HEK293 (cell line): ENCODE measurements around the gene DHX57.

Experiments used
- ZNF416 ChIP-seq: fragments of 450-650 bp; formaldehyde crosslinking; IDR thresholded peaks from 2 replicates; pipeline ENCODE4 v1.5.1; 2016; ENCODE audit warnings: missing biosample characterization, missing genetic modification characterization
- TF ChIP-seq, protein P1 (sequence below): sonication (generic); formaldehyde crosslinking; IDR thresholded peaks from 2 replicates; pipeline ENCODE4 v1.8.1; 2022; ENCODE audit warnings: mild to moderate bottlenecking, moderate library complexity, missing genetic modification reagents
- TF ChIP-seq, protein P2 (sequence below): fragments of 450-650 bp; IDR thresholded peaks from 2 replicates; pipeline ENCODE4 v1.5.1; 2018; ENCODE audit warnings: missing biosample characterization, mild to moderate bottlenecking, missing genetic modification characterization

DNA sequence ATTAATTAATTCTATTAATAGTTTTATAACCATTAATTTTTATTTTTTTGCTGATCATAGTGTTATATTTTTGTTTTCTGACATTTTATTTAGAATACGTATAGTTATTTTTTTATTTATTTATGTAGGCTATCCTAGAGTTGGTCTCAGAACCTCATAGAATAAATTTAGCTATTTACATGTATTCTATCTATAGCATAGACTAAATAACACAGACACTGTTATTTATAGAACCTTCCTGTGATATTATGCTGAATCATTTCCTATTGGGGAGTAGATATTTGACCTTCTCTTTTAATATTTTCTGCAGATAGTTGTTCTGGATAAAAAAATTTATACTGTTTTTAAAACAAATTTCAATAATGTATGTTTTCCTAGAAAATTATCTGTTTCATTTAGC, 34.1 kb upstream of the DHX57 start:
- TF ChIP-seq, protein P1, sequence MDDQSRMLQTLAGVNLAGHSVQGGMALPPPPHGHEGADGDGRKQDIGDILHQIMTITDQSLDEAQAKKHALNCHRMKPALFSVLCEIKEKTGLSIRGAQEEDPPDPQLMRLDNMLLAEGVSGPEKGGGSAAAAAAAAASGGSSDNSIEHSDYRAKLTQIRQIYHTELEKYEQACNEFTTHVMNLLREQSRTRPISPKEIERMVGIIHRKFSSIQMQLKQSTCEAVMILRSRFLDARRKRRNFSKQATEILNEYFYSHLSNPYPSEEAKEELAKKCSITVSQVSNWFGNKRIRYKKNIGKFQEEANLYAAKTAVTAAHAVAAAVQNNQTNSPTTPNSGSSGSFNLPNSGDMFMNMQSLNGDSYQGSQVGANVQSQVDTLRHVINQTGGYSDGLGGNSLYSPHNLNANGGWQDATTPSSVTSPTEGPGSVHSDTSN = no peak
- TF ChIP-seq, protein P2, sequence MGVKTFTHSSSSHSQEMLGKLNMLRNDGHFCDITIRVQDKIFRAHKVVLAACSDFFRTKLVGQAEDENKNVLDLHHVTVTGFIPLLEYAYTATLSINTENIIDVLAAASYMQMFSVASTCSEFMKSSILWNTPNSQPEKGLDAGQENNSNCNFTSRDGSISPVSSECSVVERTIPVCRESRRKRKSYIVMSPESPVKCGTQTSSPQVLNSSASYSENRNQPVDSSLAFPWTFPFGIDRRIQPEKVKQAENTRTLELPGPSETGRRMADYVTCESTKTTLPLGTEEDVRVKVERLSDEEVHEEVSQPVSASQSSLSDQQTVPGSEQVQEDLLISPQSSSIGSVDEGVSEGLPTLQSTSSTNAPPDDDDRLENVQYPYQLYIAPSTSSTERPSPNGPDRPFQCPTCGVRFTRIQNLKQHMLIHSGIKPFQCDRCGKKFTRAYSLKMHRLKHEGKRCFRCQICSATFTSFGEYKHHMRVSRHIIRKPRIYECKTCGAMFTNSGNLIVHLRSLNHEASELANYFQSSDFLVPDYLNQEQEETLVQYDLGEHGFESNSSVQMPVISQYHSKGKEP (tag by site-specific recombination) = no peak
- no peak for TF ChIP-seq ZNF416 (tag by site-specific recombination)
